HEK293 (cell line): Measurements from ENCODE around the gene C1QTNF1.

ENCODE experiments used
- CTCF ChIA-PET: fragments of 350-600 bp; formaldehyde crosslinking; extraction: SDS; loops from one replicate; lab custom pipeline; 2021; ENCODE audit warnings: antibody characterized with exemption; lab: Yijun Ruan, JAX
- POLR2A ChIA-PET: fragments of 300-600 bp; formaldehyde crosslinking; extraction: SDS; loops from one replicate; lab custom pipeline; 2020; ENCODE audit warnings: antibody characterized with exemption, inconsistent platforms; lab: Yijun Ruan, JAX
- H3K27ac ChIP-seq: fragments of 200-500 bp; sonication (Bioruptor generic); 2 replicates; pipeline ENCODE4 v1.5.1; 2014; ENCODE audit warnings: low read depth, low read length, control low read depth, inconsistent platforms; ENCODE audit errors: extremely low read depth
- H3K36me3 ChIP-seq, 2 experiments: fragments of 200-500 bp in 1 of 2; sonication (Bioruptor generic) in 1 of 2; 1 replicate in 1 of 2; 2 replicates in 1 of 2; pipeline ENCODE4 v1.5.1; 2014 to 2017; ENCODE audit warnings: inconsistent platforms in 2 of 2, low read length in 2 of 2; ENCODE audit not compliant: control insufficient read depth in 2 of 2, insufficient read depth in 1 of 2
- H3K4me1 ChIP-seq: fragments of 200-500 bp; sonication (Bioruptor generic); 2 replicates; pipeline ENCODE4 v1.5.1; 2014; ENCODE audit warnings: mild to moderate bottlenecking, low read length, inconsistent platforms; ENCODE audit not compliant: control insufficient read depth, insufficient read depth
- H3K4me3 ChIP-seq: 2 replicates; pipeline ENCODE4 v1.5.1; 2011; ENCODE audit warnings: low read depth, mild to moderate bottlenecking, control low read depth, low read length, moderate library complexity
- H3K9me3 ChIP-seq: fragments of 200-500 bp; sonication (Bioruptor generic); 2 replicates; pipeline ENCODE4 v1.5.1; 2014; ENCODE audit warnings: low read depth, low read length, inconsistent platforms; ENCODE audit not compliant: control insufficient read depth, insufficient read depth
- KLF10 ChIP-seq: fragments of 450-650 bp; IDR thresholded peaks from 2 replicates; pipeline ENCODE4 v1.5.1; 2018; ENCODE audit warnings: missing biosample characterization, mild to moderate bottlenecking, missing genetic modification characterization
- RBAK ChIP-seq: fragments of 450-650 bp; formaldehyde crosslinking; IDR thresholded peaks from 2 replicates; pipeline ENCODE4 v1.5.1; 2016; ENCODE audit warnings: missing biosample characterization, missing genetic modification characterization
- SALL2 ChIP-seq: fragments of 450-650 bp; formaldehyde crosslinking; IDR thresholded peaks from 2 replicates; pipeline ENCODE4 v1.5.0; 2017; ENCODE audit warnings: missing biosample characterization, mild to moderate bottlenecking, missing genetic modification characterization, borderline replicate concordance
- SP7 ChIP-seq: fragments of 450-650 bp; formaldehyde crosslinking; IDR thresholded peaks from 2 replicates; pipeline ENCODE4 v1.5.1; 2016; ENCODE audit warnings: missing biosample characterization, missing genetic modification characterization
- YY1 ChIP-seq: fragments of 450-650 bp; formaldehyde crosslinking; IDR thresholded peaks from 2 replicates; pipeline ENCODE4 v1.5.1; 2018; ENCODE audit warnings: missing biosample characterization, missing genetic modification characterization
- YY2 ChIP-seq: fragments of 450-650 bp; formaldehyde crosslinking; IDR thresholded peaks from 2 replicates; pipeline ENCODE4 v1.5.1; 2016; ENCODE audit warnings: missing biosample characterization, missing genetic modification characterization
- ZFP37 ChIP-seq: fragments of 450-650 bp; formaldehyde crosslinking; IDR thresholded peaks from 2 replicates; pipeline ENCODE4 v1.5.1; 2016; ENCODE audit warnings: missing biosample characterization, missing genetic modification characterization
- ZNF121 ChIP-seq: fragments of 450-650 bp; formaldehyde crosslinking; IDR thresholded peaks from 2 replicates; pipeline ENCODE4 v1.5.1; 2016; ENCODE audit warnings: missing biosample characterization, missing genetic modification characterization
- ZNF324 ChIP-seq: fragments of 450-650 bp; formaldehyde crosslinking; IDR thresholded peaks from 2 replicates; pipeline ENCODE4 v1.5.1; 2016; ENCODE audit warnings: missing biosample characterization, missing genetic modification characterization
- ZNF350 ChIP-seq: fragments of 450-650 bp; formaldehyde crosslinking; IDR thresholded peaks from 2 replicates; pipeline ENCODE4 v1.5.0; 2017; ENCODE audit warnings: missing biosample characterization, mild to moderate bottlenecking, missing genetic modification characterization
- ZNF416 ChIP-seq: fragments of 450-650 bp; formaldehyde crosslinking; IDR thresholded peaks from 2 replicates; pipeline ENCODE4 v1.5.1; 2016; ENCODE audit warnings: missing biosample characterization, missing genetic modification characterization
- ZNF548 ChIP-seq: fragments of 450-650 bp; formaldehyde crosslinking; IDR thresholded peaks from 2 replicates; pipeline ENCODE4 v1.5.1; 2016; ENCODE audit warnings: missing biosample characterization, missing genetic modification characterization
- ZNF610 ChIP-seq: fragments of 450-650 bp; formaldehyde crosslinking; IDR thresholded peaks from 2 replicates; pipeline ENCODE4 v1.5.1; 2016; ENCODE audit warnings: missing biosample characterization, missing genetic modification characterization, borderline replicate concordance
- ZNF629 ChIP-seq: fragments of 450-650 bp; formaldehyde crosslinking; IDR thresholded peaks from 2 replicates; pipeline ENCODE4 v1.5.1; 2017; ENCODE audit warnings: missing biosample characterization, missing genetic modification characterization
- ZNF670 ChIP-seq: fragments of 450-650 bp; formaldehyde crosslinking; IDR thresholded peaks from 2 replicates; pipeline ENCODE4 v1.5.1; 2016; ENCODE audit warnings: missing biosample characterization, missing genetic modification characterization, low read depth
- ZNF777 ChIP-seq: fragments of 450-650 bp; formaldehyde crosslinking; IDR thresholded peaks from 2 replicates; pipeline ENCODE4 v1.5.1; 2017; ENCODE audit warnings: missing biosample characterization, missing genetic modification characterization, borderline replicate concordance
- ZSCAN30 ChIP-seq: fragments of 450-650 bp; IDR thresholded peaks from 2 replicates; pipeline ENCODE4 v1.5.1; 2018; ENCODE audit warnings: missing biosample characterization, mild to moderate bottlenecking, missing genetic modification characterization, moderate library complexity
- TF ChIP-seq, protein P1 (sequence below): fragments of 450-650 bp; formaldehyde crosslinking; IDR thresholded peaks from 2 replicates; pipeline ENCODE4 v1.5.1; 2017; ENCODE audit warnings: missing biosample characterization, missing genetic modification characterization
- TF ChIP-seq, protein P2 (sequence below): fragments of 450-650 bp; formaldehyde crosslinking; IDR thresholded peaks from 2 replicates; pipeline ENCODE4 v1.5.1; 2017; ENCODE audit warnings: missing biosample characterization, missing genetic modification characterization
- TF ChIP-seq, protein P3 (sequence below): fragments of 450-650 bp; formaldehyde crosslinking; IDR thresholded peaks from 2 replicates; pipeline ENCODE4 v1.5.1; 2016; ENCODE audit warnings: missing biosample characterization, missing genetic modification characterization
- TF ChIP-seq, protein P4 (sequence below): fragments of 450-650 bp; formaldehyde crosslinking; IDR thresholded peaks from 2 replicates; pipeline ENCODE4 v1.5.1; 2016; ENCODE audit warnings: missing biosample characterization, missing genetic modification characterization

C1QTNF1 gene

DNA sequence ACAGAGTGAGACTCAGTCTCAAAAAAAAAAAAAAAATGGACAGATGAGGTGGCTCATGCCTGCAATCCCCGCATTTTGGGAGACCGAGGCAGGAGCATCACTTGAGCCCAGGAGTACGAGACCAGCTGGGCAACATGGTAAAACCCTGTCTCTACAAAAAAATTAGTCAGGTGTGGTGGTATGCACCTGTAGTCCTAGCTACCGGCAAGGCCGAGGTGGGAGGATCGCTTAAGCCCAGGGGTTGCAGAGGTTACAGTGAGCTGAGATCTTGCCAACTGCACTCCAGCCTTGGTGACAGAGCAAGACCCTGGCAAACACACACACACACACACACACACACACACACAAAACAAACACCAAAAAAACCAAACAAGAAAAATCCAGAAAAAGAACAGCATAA is 43.0 kb downstream of the C1QTNF1 start:
- TF ChIP-seq ZNF121 (no peak), SP7 (no peak)
- TF ChIP-seq, protein P1, sequence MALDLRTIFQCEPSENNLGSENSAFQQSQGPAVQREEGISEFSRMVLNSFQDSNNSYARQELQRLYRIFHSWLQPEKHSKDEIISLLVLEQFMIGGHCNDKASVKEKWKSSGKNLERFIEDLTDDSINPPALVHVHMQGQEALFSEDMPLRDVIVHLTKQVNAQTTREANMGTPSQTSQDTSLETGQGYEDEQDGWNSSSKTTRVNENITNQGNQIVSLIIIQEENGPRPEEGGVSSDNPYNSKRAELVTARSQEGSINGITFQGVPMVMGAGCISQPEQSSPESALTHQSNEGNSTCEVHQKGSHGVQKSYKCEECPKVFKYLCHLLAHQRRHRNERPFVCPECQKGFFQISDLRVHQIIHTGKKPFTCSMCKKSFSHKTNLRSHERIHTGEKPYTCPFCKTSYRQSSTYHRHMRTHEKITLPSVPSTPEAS = peak; percentile 59; the same call in 1 of the 2 replicates
- no peak overlapping the region for H3K27ac ChIP-seq
- H3K9me3 ChIP-seq = no peaks in the 10 kb centered on the region
- H3K4me1 ChIP-seq = no peaks in the 10 kb centered on the region
- no peak overlapping the region for H3K4me3 ChIP-seq
- no peaks in the 10 kb centered on the region for H3K36me3 ChIP-seq
- ChIA-PET POLR2A (interaction anchor here (0.5 kb wide), 1 partner anchor 284 kb away, joined by 5 read pairs; no protein-coding TSS in a partner anchor), CTCF (interaction anchor here (0.6 to 2.4 kb wide), 14 partner anchors 15 to 596 kb away, joined by 3 to 17 read pairs (median 5); no protein-coding TSS in a partner anchor)

DNA sequence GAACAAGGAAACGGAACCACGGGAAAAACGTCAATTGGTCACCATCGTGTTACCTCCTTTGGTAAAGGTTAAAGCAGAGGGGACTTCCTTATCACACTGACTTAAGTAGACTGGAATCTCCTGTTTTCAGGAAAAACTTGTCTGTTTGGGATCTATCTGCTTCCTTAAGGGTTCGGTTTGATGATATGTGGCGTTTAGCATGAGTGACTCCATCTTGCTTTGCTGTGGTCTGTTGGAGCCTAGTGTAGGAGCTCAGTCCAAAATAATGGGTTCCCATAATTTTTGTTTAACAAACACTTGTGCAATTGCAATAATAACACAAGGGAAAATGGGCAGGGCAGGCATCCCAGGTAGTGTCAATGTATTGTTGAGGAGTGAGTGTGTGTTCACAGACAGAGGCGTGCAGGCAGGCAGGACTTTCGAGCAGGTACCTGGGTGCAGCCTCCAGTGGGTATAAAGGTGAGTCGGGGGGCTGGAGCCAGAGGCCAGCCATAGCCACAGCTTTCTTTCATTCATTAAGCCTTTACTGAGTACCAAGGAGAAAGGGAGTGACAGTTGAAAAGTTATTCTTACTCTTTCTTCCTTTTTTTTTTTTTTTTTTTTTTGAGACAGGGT is 46.4 kb downstream of the C1QTNF1 start:
- Histone ChIP-seq H3K4me1 (peaks cover 4% of the 10 kb centered on the region; the same call in 1 of the 2 replicates), H3K36me3 (no peaks in the 10 kb centered on the region), H3K4me3 (no peak overlapping the region), H3K9me3 (no peaks in the 10 kb centered on the region), H3K27ac (no peak overlapping the region)
- no peak for TF ChIP-seq ZNF629 (tag by site-specific recombination)
- TF ChIP-seq ZFP37 (tag by site-specific recombination) = no peak
- TF ChIP-seq, protein P2, sequence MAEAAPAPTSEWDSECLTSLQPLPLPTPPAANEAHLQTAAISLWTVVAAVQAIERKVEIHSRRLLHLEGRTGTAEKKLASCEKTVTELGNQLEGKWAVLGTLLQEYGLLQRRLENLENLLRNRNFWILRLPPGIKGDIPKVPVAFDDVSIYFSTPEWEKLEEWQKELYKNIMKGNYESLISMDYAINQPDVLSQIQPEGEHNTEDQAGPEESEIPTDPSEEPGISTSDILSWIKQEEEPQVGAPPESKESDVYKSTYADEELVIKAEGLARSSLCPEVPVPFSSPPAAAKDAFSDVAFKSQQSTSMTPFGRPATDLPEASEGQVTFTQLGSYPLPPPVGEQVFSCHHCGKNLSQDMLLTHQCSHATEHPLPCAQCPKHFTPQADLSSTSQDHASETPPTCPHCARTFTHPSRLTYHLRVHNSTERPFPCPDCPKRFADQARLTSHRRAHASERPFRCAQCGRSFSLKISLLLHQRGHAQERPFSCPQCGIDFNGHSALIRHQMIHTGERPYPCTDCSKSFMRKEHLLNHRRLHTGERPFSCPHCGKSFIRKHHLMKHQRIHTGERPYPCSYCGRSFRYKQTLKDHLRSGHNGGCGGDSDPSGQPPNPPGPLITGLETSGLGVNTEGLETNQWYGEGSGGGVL (tag by site-specific recombination) = no peak
- no peak for TF ChIP-seq KLF10 (tag by site-specific recombination)
- TF ChIP-seq, protein P3, sequence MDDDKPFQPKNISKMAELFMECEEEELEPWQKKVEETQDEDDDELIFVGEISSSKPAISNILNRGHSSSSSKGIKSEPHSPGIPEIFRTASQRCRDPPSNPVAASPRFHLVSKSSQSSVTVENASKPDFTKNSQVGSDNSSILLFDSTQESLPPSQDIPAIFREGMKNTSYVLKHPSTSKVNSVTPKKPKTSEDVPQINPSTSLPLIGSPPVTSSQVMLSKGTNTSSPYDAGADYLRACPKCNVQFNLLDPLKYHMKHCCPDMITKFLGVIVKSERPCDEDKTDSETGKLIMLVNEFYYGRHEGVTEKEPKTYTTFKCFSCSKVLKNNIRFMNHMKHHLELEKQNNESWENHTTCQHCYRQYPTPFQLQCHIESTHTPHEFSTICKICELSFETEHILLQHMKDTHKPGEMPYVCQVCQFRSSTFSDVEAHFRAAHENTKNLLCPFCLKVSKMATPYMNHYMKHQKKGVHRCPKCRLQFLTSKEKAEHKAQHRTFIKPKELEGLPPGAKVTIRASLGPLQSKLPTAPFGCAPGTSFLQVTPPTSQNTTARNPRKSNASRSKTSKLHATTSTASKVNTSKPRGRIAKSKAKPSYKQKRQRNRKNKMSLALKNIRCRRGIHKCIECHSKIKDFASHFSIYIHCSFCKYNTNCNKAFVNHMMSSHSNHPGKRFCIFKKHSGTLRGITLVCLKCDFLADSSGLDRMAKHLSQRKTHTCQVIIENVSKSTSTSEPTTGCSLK (tag by site-specific recombination) = no peak
- TF ChIP-seq ZNF324 (tag by site-specific recombination) = no peak
- TF ChIP-seq ZNF777 = no peak
- TF ChIP-seq RBAK (tag by site-specific recombination) = no peak
- no peak for TF ChIP-seq ZNF610 (tag by site-specific recombination)
- no peak for TF ChIP-seq YY1 (tag by site-specific recombination)
- no peak for TF ChIP-seq YY2 (tag by site-specific recombination)
- TF ChIP-seq SALL2 (tag by site-specific recombination) = no peak
- no peak for TF ChIP-seq ZNF548 (tag by site-specific recombination)
- TF ChIP-seq ZNF670 (tag by site-specific recombination) = no peak
- no peak for TF ChIP-seq ZNF416
- no peak for TF ChIP-seq ZNF350 (tag by site-specific recombination)
- TF ChIP-seq ZSCAN30 (tag by site-specific recombination) = no peak
- TF ChIP-seq, protein P4, sequence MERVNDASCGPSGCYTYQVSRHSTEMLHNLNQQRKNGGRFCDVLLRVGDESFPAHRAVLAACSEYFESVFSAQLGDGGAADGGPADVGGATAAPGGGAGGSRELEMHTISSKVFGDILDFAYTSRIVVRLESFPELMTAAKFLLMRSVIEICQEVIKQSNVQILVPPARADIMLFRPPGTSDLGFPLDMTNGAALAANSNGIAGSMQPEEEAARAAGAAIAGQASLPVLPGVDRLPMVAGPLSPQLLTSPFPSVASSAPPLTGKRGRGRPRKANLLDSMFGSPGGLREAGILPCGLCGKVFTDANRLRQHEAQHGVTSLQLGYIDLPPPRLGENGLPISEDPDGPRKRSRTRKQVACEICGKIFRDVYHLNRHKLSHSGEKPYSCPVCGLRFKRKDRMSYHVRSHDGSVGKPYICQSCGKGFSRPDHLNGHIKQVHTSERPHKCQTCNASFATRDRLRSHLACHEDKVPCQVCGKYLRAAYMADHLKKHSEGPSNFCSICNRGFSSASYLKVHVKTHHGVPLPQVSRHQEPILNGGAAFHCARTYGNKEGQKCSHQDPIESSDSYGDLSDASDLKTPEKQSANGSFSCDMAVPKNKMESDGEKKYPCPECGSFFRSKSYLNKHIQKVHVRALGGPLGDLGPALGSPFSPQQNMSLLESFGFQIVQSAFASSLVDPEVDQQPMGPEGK = no peak
- POLR2A ChIA-PET = interaction anchor here (0.7 kb wide), 1 partner anchor 30 kb away, joined by 8 read pairs; no protein-coding TSS in a partner anchor
- CTCF ChIA-PET = interaction anchor here (0.8 to 1.0 kb wide), 6 partner anchors 14 to 324 kb away, joined by 3 to 5 read pairs (median 4); no protein-coding TSS in a partner anchor
